Measurements from ENCODE around the gene HTRA1.

The HTRA1 gene

DNA sequence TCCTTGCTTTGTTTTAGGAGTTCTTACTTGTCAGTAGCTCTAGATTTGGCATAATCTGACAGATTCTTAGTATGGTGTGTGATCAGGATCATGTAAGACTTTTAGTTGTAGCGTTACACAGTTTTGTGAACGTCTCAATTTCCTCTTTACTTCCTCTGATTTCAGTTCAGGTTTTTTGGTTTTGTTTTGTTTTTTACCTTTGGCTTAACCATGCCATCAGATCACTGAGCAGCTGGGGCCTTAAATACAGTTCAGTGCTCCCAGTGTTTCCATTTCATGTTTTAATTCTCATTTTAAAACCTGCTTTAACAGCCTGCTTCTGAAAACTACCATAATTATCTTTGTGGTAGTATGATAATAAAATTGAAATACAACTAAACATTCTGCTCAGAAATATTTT is 34.1 kb upstream of the HTRA1 start:
- H3K36me3 ChIP-seq: peaks cover 13% of the 10 kb centered on the region
- H3K4me3 ChIP-seq (ENCODE audit: low read depth, low read length): no peak overlapping the region
- H3K27ac ChIP-seq: no peak overlapping the region
- no peak for DNase-seq
- H3K27me3 ChIP-seq (ENCODE audit: insufficient read depth, low read depth, severe bottlenecking): no peaks in the 10 kb centered on the region
- TF ChIP-seq, protein P1, sequence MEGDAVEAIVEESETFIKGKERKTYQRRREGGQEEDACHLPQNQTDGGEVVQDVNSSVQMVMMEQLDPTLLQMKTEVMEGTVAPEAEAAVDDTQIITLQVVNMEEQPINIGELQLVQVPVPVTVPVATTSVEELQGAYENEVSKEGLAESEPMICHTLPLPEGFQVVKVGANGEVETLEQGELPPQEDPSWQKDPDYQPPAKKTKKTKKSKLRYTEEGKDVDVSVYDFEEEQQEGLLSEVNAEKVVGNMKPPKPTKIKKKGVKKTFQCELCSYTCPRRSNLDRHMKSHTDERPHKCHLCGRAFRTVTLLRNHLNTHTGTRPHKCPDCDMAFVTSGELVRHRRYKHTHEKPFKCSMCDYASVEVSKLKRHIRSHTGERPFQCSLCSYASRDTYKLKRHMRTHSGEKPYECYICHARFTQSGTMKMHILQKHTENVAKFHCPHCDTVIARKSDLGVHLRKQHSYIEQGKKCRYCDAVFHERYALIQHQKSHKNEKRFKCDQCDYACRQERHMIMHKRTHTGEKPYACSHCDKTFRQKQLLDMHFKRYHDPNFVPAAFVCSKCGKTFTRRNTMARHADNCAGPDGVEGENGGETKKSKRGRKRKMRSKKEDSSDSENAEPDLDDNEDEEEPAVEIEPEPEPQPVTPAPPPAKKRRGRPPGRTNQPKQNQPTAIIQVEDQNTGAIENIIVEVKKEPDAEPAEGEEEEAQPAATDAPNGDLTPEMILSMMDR (IDR thresholded peaks at IDR 0.05; ENCODE audit: low read depth, low read length): no peak
- H3K9me3 ChIP-seq (ENCODE audit: severe bottlenecking): no peaks in the 10 kb centered on the region

DNA sequence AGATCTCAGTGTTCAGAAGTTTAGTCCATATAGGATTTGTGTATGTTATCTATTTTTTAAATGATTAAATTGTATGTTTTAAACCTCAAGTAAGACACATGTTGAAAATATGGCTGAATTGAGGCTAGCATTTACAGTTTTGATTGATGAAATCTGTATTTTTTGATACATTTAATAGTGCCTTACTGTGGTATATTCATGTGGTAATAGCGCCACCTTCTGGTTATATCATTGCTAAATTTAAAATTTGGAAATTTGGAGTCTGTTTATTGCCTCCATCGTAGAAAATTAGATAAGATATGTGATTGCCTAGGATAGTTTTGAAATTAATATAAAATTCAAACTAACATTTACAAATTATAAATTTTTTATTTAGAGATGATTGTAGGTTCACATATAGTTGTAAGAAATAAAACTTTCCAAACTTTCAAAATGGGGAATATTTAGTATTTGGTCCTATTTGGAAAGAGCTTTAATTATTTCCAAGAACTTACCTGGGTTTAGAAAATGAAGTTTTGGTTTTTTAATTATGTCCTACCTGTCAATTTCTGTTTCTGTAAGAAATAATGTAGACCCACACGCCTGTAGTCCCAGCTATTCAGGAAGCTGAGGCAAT is 26.0 kb upstream of the HTRA1 start:
- H3K27ac ChIP-seq: no peak overlapping the region
- H3K27me3 ChIP-seq (ENCODE audit: insufficient read depth, low read depth, severe bottlenecking): no peaks in the 10 kb centered on the region
- no peak overlapping the region for H3K4me3 ChIP-seq (ENCODE audit: low read depth, low read length)
- no peaks in the 10 kb centered on the region for H3K36me3 ChIP-seq
- no peaks in the 10 kb centered on the region for H3K9me3 ChIP-seq (ENCODE audit: severe bottlenecking)
- DNase-seq: no peak
- TF ChIP-seq, protein P1 (IDR thresholded peaks at IDR 0.05; ENCODE audit: low read depth, low read length): no peak

DNA sequence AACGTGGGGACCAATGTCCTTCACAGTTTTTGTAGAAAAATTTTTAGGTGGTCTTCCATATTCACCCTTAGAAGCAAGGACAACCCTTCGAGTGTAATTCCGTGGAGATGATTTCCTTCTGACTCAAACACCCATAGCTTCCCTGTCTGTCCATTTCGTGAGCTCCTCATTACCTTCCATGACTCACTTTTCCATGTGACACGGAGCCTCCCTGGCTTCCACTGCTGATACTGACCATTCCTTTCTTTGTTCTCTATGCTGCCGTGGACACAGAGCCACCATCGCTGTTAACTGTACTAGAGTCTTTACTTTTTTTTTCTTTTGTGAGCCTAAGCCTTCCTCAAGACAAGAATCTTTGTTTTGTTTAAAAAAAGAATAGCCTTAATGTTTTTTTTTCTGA is 19.4 kb upstream of the HTRA1 start:
- H3K27me3 ChIP-seq (ENCODE audit: insufficient read depth, low read depth, severe bottlenecking): no peaks in the 10 kb centered on the region
- no peak overlapping the region for H3K27ac ChIP-seq
- H3K9me3 ChIP-seq (ENCODE audit: severe bottlenecking): no peaks in the 10 kb centered on the region
- no peaks in the 10 kb centered on the region for H3K36me3 ChIP-seq
- no peak for DNase-seq
- TF ChIP-seq, protein P1 (IDR thresholded peaks at IDR 0.05; ENCODE audit: low read depth, low read length): no peak
- H3K4me3 ChIP-seq (ENCODE audit: low read depth, low read length): no peak overlapping the region

DNA sequence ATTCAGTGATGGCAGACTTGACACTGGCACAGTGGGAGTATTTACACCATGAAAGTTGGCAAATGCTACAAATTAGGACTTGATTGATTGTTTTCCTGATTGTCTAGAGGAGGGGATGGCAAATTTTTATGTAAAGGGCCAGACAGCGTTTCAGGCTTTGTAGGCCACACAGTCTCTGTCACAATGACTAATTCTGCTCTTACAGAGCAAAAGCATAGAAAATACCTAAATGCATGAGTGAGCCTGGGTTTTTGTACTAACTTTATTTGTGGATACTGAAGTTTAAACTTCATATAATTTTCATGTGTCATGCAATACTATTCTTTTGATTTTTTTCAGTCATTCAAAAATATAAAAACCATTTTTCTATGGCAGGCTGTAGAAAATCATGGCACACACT is 15.9 kb upstream of the HTRA1 start:
- DNase-seq: no peak

DNA sequence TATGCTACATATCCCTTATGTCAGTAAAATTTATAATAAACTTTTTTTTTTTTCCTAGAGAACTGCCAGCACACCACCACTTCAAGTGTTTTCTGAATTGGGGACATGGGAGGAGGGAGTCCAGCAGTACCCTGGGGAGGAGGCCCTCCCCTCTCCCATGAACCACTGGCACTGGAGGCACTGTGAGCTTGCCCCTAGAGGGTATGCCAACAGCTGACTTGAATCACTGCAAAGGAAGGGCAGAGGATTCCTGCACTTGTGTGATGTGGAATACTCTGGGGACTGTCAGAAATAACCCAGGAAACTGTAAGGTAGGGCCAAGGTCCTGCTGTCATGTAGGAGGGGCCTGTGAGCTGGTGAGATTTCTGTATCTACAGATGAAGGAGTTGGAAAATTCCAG is 15.4 kb upstream of the HTRA1 start:
- no peak overlapping the region for H3K27ac ChIP-seq
- no peak for DNase-seq
- H3K4me3 ChIP-seq (ENCODE audit: low read depth, low read length): no peak overlapping the region
- H3K36me3 ChIP-seq: no peaks in the 10 kb centered on the region
- H3K27me3 ChIP-seq (ENCODE audit: insufficient read depth, low read depth, severe bottlenecking): no peaks in the 10 kb centered on the region
- TF ChIP-seq, protein P1 (IDR thresholded peaks at IDR 0.05; ENCODE audit: low read depth, low read length): no peak
- H3K9me3 ChIP-seq (ENCODE audit: severe bottlenecking): no peaks in the 10 kb centered on the region

More for the DNA sequence above, 15.9 kb upstream of the HTRA1 start:
- Histone ChIP-seq H3K36me3 (no peaks in the 10 kb centered on the region), H3K27ac (no peak overlapping the region), H3K9me3 (ENCODE audit: severe bottlenecking) (no peaks in the 10 kb centered on the region), H3K4me3 (ENCODE audit: low read depth, low read length) (no peak overlapping the region), H3K27me3 (ENCODE audit: insufficient read depth, low read depth, severe bottlenecking) (no peaks in the 10 kb centered on the region)
- TF ChIP-seq, protein P1 (IDR thresholded peaks at IDR 0.05; ENCODE audit: low read depth, low read length): no peak

Measured in WERI-Rb-1 (cell line).